Activated naive CD4-positive, alpha-beta T cell treated with anti-CD3 and anti-CD28 coated beads, Interleukin-2, amount 50 U/mL, for 16 hours (primary cell): Measurements from ENCODE around the gene CEP63.
A peak's percentile ranks its signal among the peaks of the same experiment; 100 is the strongest.
"Not testable (repeated sequence)": the region's sequence is repeated elsewhere in the genome, so short reads cannot be mapped to it uniquely, and the experiment has no call there.

Experiments used
- DNase-seq: peaks from one replicate; pipeline ENCODE4 v3.0.0-alpha.2; 2020

CEP63 gene

GRCh38 chr3:134590766-134591165 is 104.9 kb downstream of the CEP63 start:
- DNase-seq = no peak

DNA sequence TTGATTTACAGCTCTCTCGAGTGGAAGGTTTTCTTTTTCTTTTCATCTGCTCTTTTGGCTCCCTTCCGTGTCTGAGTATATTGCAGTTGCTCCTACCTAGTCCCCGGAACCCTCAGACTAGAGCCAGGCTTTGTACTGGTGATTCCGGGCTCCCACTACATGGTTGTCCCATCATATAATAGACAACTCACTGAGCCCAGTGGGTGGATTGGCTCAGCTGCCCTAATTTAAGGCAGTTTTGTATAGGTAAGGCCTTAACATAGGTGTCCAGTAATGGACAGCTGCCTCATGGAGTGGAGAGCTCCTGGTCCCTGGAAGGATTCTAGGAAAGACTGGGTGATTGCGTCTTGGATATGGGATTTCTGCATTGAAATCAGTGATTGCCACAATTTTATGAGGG is 106.9 kb downstream of the CEP63 start:
- DNase-seq = no peak

DNA sequence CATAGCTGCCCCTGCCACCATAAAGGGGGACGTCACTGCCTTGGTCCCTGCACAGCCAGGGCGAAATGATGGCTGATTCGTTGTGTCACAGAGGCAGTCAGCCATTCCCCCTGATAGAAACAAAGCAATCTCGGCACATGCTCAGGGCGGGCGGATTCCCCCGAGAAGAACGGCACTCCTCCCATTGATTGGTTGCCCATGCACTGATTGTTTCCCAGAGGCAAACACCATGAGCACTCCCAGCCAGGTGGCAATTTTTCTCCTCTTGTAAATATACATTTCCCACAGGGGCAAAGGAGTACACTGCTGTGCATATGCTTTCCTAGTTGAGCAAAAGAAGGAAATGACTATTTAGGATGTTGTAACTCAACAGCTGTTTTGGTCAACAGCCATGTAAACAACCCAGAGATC is 108.5 kb downstream of the CEP63 start:
- no peak for DNase-seq

DNA sequence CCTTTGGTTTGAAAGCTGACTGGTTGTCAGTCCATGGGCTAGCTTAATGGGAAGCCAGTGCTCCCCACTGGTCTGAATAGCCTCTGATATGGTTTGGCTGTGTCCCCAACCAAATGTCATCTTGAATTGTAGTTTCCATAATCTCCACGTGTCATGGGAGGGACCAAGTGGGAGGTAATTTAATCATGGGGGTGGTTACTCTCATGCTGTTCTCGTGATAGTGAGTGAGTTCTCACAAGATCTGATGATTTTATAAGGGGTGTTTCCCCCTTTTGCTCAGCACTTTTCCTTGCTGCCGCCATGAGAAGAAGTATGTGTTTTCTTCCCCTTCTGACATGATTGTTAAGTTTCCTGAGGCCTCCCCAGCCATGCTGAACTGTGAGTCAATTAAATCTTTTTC is 109.1 kb downstream of the CEP63 start:
- not testable (repeated sequence) for DNase-seq

DNA sequence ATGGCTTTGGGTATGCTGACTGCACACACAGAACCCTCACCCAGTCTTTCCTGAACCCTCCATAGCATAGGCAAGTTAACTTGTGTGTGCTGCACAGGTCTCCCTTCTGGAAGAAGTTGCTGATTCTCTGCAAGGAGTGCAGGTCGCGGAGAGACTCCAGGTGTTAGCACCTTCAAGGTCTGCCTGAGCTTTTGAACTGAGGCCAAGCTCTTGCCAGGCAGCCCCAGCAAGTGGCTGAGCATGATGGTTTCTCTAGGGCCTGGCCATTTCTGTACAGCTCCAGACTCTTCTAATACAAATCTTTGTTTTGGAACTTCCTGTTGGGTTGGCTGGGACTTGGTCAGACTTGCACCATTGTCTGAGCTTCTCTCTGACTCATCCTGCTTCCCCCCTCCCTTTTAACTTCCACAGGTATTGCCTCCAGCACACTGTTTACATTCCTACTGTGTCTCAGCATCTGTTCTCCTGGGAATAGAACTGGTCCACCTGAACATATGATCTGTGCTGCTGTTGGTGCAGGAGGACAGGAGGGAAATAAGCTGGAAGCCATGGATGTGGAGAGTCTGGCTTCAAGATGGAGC is 111.6 kb downstream of the CEP63 start:
- no peak for DNase-seq

DNA sequence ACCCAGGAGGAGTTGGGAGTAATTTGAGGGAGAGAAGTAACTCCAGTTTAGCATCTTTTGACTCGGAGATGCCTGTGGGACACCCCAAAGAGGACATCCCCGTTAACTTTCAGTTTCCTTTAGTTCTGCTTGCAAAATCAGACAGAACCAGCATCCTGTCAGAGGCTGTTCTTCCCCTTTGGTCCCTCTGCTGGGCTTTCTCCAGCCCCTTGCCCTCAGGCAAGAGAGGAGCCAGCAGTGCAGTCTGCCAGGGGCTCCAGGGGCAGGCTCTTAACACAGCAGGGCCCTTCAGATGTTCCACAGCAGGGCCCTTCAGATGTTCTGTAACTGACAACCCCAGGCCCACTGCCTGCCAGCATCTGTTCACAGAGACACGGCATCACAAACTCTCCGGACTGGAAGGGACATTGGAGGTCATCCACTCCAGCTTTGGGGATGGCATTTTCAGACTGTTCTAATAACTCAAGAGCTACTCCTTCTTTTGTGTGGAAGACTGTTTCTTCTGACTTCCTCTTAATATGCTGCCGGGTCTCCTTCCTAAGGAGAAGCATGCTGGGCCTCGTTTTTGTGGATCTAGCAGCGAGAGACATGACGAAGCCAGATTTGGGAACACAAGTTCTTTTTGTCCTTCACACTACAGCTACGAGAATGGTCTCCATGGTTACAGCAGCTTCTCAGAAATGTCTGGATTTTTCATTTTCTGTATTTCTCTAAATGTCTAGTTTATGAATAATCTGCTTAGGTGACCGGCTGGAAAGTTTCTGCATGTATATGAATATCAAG is 113.1 kb downstream of the CEP63 start:
- no peak for DNase-seq

DNA sequence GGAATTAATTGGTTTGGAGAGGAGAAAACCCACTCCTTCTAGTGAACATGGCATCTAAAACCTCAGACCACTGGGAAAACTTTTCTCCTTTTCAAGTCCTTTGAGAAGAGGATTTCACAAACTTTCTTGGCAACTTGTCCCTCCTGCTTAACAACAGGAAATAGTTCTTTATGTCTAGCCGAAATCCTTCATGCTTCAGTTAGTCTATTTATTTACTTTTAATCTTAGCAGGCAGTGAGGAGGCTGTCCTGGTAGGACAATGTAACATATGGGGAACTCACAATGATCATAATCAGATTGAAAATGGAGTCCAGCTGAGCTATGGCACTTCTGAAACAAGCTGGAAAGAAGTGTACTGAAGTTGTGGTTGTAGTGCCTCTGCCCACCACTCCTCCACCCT is 114.3 kb downstream of the CEP63 start:
- DNase-seq = no peak

DNA sequence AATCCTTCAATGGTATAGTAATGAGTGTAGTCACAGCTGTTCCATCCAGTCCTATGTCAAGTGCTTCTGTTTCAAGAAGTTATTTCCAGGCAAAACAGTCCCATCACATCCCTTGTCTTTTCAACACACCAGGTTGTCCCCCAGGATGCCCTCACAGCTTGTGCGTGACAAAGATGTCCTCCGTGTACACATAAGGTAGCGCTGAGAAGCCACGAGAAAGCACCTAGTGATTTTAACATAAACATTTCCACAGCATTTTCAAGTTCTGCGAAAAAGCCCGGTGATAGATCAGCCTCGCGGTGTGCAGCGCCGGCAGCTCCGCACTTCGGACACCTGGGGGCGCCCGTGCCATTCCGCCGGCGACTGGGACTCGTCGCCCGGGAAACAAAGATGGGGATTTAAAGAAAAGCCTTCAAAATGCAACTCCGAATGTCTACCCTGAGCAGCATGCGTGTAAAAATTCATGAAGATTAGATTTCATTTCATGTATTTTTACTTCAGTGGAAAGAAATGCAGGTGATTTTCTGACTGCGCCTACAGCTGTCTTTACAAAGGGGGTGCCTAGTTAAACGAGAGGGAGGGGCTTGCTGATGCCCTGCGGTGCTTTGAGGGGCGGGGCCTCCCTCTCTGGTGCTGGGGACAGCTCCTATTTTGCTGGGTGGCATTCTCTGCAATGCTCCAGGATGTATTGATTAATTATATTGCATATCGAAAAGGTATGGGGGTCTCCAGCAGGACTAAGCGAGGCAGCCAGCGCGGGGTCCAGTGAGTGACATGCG is 115.0 kb downstream of the CEP63 start:
- DNase-seq = peak; percentile 58

DNA sequence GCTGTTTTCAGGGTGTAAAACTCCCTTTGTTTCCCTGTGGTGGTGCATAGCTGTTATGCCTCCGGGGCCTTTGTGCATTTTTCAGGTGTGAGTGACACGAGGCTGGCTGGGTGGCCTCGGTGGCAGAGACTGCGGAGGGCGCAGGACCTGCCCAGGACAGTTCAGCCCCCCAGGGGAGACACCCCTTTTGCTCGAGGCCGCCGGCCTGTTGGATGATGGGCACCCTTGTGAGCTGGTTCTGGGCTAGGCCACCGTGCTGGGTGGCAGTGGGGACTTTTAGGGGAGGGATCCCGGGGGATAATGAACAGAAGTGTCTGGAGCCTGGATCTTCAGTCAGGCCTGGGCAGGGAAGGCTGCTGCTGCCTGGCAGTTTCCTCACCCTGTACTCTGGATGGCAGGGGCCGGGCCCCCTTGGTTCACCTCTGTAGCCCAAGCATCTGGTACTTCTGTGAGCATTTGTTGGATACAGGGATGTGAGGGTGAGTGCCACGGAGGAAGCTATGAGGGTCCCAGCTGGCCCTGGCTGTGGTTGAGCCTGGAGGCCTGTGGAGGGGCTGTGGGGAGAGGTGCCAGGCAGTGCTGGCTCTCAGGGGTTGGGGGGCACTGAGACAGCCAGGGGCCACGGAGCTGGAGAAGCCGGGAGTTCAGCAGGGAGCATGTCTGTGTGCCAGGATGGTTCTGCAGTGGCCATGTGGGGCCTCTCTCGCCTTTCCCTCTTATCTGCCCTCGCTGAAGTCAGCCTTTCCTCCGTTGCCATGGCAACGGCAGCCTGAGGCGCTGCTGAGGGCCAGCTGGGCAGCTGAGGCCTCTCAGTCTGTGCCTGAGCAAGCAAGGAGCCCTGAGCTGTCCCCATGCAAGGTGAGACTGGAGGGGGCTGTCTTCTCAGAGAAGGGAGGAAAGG is 115.9 kb downstream of the CEP63 start:
- no peak for DNase-seq

DNA sequence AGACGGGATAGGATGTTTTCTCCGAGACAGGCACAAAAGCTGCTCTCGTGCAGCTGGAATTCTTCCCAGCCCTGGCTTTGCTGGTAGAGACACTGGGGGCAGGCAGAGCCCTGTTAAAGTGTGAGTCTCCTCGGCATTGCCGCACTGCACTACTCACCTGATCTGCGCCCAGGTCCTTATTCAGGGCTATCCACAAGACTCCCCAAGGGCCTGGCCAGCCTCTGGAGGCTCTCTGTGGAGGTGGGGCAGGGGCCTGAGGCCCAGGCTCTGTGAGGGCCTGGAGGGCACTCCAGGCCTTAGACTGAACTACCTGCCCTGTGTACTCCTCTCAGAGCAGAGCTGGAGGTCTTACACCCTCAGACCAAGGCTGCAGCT is 116.6 kb downstream of the CEP63 start:
- DNase-seq = no peak

GRCh38 chr3:134603480-134603879 is 117.6 kb downstream of the CEP63 start:
- DNase-seq = no peak

DNA sequence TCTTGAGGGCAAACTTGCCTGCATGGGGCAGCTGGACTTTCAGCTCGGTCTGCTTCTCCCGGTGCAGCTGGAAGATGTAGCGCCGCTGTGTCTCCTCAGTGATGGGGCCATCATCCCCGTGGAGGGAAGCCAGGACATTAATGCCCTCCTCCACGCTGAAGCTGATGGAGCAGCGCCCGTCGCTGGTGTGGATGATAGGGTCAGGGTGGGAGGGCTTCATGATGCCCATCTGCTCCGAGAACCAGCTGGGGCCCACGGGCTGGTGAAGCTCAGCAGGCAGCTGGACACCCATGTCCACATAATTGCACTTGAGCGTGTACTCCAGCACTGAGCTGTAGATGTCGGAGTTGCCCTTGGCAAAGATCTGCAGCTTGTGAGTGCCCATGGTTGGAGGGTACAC is 118.1 kb downstream of the CEP63 start:
- no peak for DNase-seq

DNA sequence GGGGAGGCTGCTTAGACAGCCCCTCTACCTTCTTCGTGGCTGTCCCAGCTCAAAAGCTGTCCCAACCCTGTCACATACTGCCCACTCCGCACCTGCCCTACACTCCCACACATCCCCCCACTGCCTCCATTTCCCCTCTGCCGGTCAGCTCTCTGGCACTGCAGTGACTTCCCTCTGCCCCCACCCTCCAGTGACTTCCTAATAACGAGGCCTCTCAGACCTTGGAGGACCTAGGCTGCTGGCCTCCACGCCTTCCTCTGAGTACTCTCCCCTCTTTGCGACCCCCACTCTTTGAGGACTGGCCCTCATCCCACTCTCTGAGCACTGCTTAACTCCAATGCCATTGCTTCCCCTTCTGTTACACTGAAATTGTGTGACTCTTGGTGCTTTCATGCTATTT is 119.7 kb downstream of the CEP63 start:
- DNase-seq = no peak

- DNase-seq = no peak
These were observed 120.5 kb downstream of the CEP63 start for GRCh38 chr3:134606033-134607025.

DNA sequence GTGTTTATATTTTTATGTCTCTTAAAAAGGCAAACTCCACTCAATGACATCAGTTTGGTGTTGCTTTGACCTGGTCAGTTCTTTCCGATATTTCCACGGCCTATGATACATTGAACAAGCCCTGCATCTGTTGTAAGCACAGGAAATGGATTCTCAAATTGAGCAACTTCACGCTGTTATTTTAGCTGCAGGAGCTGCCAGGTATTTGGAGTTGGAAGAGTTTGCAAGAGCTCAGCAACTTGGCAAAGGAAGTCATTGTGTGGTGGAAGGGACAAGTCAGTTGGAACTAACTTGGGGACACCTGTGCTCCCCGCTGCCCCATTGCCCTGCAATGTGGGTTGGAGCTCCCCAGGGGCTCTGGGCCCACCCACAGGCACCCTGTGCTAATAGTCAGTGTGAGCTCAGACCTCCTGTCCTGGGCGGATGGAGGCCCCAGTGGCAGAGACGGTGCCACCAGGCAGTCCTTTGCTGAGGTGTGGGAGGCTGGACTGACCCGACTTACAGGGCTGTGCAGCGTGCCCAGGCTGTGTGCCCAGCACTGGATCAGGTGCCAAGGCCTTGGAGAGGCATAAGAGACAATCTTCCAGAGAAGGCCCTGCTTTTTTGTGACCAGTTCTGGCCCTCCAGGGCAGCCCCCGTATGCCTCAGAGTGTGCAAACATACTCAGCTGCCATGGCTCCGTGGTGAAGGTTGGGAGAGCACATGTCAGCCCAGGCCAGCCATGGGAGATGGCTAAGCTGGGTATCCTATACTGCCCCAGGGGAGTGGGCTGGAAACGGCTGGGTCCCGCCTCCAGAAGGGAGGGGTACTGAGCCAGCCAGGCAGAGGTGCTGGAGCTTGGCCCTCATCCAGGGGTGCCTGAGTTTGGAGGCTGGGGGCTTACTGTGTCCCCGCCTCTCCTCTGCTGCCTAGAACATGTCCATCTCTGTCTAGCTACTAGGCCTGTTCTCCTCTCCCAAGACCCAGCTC is 121.5 kb downstream of the CEP63 start:
- DNase-seq = no peak

DNA sequence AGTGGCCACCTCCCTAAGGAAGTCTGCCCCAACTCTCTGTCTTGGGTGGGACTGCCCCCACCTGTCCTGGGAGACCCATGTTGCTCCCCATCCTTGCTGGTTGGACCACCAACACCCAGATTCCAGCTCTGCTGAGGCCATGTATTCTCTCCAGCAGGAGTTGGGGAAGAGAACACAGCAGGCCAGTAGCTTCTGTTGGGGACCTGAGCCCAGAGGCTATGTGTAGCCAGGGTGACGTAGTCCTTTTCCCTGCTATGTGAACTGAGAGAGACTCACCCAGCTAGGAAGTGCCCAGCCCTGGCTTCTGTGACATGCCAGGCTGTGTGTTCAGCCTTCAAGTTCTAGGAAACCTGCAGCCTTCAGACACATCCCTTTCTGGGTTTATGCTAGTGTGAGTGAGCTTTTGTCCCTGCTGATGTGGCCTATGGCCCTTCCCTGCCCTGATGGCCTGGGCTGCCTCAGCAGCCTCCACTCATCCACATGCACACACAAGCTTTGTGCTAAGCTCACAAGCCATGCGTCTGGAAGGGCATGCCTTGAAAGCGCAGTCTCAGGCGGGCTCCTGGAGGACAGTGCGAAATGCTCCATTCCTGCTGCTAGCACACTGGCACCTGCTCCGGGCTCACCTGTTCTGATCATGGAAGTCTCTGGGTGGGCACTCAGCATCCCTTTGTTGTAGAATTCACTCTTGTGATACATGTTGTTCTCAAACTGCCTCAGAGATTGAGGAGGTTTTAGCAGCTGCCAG is 122.3 kb downstream of the CEP63 start:
- DNase-seq = no peak

GRCh38 chr3:134608771-134609435 is 123.0 kb downstream of the CEP63 start:
- DNase-seq = no peak

- DNase-seq = no peak
These were observed 124.1 kb downstream of the CEP63 start for GRCh38 chr3:134609821-134610431.
